ENCODE data around the gene ANKLE2.

DNA sequence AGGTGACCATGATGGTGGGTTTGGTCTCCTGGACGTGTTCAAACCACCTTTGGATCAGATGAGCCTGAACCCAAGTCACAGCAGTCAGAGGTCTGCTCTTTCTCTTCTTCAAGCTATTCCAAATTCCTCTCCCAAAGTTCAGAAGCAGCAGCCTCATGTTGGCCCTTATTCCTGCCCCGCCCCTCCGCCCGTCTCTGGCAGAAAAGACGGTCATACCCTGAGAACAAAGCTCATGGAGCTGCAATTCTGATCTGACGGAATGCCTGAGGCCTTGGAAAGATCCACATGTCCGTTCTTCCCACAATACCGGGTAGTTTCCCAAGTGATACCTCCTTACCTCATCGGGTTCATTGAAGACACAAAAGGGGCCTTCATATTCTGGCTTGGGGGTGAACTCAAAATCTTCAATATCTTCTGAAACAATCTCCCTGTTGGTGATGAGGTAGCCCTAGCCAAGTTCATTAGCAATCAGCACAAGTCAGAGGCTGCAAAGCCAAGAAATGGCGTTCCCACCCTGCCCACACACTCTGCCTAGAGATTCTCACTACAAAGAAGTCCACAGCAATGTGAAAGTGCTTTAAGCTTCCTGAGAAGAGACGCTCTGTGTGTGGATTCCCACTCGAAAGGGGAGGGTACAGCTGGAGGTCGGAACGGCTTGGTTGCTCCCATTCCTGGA, 85.7 kb downstream of the ANKLE2 start:
- TF ChIP-seq, protein P1, sequence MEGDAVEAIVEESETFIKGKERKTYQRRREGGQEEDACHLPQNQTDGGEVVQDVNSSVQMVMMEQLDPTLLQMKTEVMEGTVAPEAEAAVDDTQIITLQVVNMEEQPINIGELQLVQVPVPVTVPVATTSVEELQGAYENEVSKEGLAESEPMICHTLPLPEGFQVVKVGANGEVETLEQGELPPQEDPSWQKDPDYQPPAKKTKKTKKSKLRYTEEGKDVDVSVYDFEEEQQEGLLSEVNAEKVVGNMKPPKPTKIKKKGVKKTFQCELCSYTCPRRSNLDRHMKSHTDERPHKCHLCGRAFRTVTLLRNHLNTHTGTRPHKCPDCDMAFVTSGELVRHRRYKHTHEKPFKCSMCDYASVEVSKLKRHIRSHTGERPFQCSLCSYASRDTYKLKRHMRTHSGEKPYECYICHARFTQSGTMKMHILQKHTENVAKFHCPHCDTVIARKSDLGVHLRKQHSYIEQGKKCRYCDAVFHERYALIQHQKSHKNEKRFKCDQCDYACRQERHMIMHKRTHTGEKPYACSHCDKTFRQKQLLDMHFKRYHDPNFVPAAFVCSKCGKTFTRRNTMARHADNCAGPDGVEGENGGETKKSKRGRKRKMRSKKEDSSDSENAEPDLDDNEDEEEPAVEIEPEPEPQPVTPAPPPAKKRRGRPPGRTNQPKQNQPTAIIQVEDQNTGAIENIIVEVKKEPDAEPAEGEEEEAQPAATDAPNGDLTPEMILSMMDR (tag by site-specific recombination; IDR thresholded peaks at IDR 0.05) = no peak
- no peak for TF ChIP-seq HOXC10 (CRISPR knock-in tag; IDR thresholded peaks at IDR 0.05)
- no peak for TF ChIP-seq YY2 (tag by site-specific recombination; IDR thresholded peaks at IDR 0.05)
- TF ChIP-seq YY1 (tag by site-specific recombination; IDR thresholded peaks at IDR 0.05) = no peak
- TF ChIP-seq, protein P2, sequence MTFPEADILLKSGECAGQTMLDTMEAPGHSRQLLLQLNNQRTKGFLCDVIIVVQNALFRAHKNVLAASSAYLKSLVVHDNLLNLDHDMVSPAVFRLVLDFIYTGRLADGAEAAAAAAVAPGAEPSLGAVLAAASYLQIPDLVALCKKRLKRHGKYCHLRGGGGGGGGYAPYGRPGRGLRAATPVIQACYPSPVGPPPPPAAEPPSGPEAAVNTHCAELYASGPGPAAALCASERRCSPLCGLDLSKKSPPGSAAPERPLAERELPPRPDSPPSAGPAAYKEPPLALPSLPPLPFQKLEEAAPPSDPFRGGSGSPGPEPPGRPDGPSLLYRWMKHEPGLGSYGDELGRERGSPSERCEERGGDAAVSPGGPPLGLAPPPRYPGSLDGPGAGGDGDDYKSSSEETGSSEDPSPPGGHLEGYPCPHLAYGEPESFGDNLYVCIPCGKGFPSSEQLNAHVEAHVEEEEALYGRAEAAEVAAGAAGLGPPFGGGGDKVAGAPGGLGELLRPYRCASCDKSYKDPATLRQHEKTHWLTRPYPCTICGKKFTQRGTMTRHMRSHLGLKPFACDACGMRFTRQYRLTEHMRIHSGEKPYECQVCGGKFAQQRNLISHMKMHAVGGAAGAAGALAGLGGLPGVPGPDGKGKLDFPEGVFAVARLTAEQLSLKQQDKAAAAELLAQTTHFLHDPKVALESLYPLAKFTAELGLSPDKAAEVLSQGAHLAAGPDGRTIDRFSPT (tag by site-specific recombination; IDR thresholded peaks at IDR 0.05) = no peak
- TF ChIP-seq, protein P3, sequence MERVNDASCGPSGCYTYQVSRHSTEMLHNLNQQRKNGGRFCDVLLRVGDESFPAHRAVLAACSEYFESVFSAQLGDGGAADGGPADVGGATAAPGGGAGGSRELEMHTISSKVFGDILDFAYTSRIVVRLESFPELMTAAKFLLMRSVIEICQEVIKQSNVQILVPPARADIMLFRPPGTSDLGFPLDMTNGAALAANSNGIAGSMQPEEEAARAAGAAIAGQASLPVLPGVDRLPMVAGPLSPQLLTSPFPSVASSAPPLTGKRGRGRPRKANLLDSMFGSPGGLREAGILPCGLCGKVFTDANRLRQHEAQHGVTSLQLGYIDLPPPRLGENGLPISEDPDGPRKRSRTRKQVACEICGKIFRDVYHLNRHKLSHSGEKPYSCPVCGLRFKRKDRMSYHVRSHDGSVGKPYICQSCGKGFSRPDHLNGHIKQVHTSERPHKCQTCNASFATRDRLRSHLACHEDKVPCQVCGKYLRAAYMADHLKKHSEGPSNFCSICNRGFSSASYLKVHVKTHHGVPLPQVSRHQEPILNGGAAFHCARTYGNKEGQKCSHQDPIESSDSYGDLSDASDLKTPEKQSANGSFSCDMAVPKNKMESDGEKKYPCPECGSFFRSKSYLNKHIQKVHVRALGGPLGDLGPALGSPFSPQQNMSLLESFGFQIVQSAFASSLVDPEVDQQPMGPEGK (tag by site-specific recombination; IDR thresholded peaks at IDR 0.05) = no peak
- no peak for TF ChIP-seq ZFP3 (tag by site-specific recombination; IDR thresholded peaks at IDR 0.05; ENCODE audit: low read depth)
- TF ChIP-seq, protein P4, sequence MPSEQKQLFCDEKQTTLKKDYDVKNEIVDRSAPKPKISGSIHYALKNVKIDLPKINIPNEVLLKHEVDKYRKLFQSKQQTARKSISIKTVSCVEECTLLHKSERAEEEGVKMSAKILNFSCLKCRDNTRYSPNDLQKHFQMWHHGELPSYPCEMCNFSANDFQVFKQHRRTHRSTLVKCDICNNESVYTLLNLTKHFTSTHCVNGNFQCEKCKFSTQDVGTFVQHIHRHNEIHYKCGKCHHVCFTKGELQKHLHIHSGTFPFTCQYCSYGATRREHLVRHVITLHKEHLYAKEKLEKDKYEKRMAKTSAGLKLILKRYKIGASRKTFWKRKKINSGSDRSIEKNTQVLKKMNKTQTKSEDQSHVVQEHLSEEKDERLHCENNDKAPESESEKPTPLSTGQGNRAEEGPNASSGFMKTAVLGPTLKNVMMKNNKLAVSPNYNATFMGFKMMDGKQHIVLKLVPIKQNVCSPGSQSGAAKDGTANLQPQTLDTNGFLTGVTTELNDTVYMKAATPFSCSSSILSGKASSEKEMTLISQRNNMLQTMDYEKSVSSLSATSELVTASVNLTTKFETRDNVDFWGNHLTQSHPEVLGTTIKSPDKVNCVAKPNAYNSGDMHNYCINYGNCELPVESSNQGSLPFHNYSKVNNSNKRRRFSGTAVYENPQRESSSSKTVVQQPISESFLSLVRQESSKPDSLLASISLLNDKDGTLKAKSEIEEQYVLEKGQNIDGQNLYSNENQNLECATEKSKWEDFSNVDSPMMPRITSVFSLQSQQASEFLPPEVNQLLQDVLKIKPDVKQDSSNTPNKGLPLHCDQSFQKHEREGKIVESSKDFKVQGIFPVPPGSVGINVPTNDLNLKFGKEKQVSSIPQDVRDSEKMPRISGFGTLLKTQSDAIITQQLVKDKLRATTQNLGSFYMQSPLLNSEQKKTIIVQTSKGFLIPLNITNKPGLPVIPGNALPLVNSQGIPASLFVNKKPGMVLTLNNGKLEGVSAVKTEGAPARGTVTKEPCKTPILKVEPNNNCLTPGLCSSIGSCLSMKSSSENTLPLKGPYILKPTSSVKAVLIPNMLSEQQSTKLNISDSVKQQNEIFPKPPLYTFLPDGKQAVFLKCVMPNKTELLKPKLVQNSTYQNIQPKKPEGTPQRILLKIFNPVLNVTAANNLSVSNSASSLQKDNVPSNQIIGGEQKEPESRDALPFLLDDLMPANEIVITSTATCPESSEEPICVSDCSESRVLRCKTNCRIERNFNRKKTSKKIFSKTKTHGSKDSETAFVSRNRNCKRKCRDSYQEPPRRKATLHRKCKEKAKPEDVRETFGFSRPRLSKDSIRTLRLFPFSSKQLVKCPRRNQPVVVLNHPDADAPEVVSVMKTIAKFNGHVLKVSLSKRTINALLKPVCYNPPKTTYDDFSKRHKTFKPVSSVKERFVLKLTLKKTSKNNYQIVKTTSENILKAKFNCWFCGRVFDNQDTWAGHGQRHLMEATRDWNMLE (tag by site-specific recombination; conservative IDR thresholded peaks at IDR 0.05; ENCODE audit: low read depth) = no peak
